Thyroid gland (tissue), 4 donors: Measurements from ENCODE around the gene UCKL1. TPM values are rescaled to one million over a fixed set of nuclear protein-coding genes. Genes with fewer than 3 reads are reported as not detected.

Source experiments
- DNase-seq, 2 donors: peaks; one replicate each; pipeline ENCODE4 v3.0.0-alpha.2; 2019
- H3K27ac ChIP-seq, 3 donors: fragments of 200-600 bp; sonication (generic); 1 replicate in 2 of 3; 2 replicates in 1 of 3; pipeline ENCODE4 v1.5.1; 2016 to 2019; ENCODE audit warnings: mild to moderate bottlenecking in 1 of 3, moderate library complexity in 1 of 3
- H3K27me3 ChIP-seq: fragments of 200-600 bp; sonication (generic); one replicate; pipeline ENCODE4 v1.5.1; 2019
- H3K36me3 ChIP-seq, 2 donors: fragments of 200-600 bp; sonication (generic); one replicate each; pipeline ENCODE4 v1.5.1; 2016 to 2019
- H3K4me1 ChIP-seq, 2 donors: fragments of 200-600 bp; sonication (generic); one replicate each; pipeline ENCODE4 v1.5.1; 2017 to 2019
- H3K4me3 ChIP-seq, 3 donors: fragments of 200-600 bp; sonication (generic); replicated peaks in 1 of 3; 1 replicate in 2 of 3; 2 replicates in 1 of 3; pipeline ENCODE4 v1.5.1; 2016; ENCODE audit warnings: mild to moderate bottlenecking in 1 of 3
- H3K9me3 ChIP-seq: fragments of 200-600 bp; sonication (generic); one replicate; pipeline ENCODE4 v1.5.1; 2017
- CTCF ChIP-seq, 6 experiments: fragments of 200-600 bp in 3 of 6; fragments of 450-650 bp in 3 of 6; sonication (generic) in 3 of 6; IDR thresholded peaks; one replicate each; pipeline ENCODE4 v1.5.1; 2016 to 2019; ENCODE audit warnings: antibody characterized with exemption in 6 of 6, mild to moderate bottlenecking in 2 of 6, inconsistent platforms in 1 of 6, moderate library complexity in 1 of 6
- POLR2A ChIP-seq, 2 donors: fragments of 450-650 bp; IDR thresholded peaks; one replicate each; pipeline ENCODE4 v1.6.1; 2017; ENCODE audit warnings: antibody characterized with exemption in 2 of 2, mild to moderate bottlenecking in 2 of 2, moderate library complexity in 1 of 2
- WGBS, 2 donors: methylation state at CpG; one replicate each; pipeline ENCODE4 v1.1.5; 2017; 5-methylcytosine and 5-hydroxymethylcytosine counted together
- intact Hi-C: fragments of 100-400 bp; cut with DNase I; formaldehyde crosslinking; loops from one replicate; pipeline ENCODE4 v1.15.1; 2023
- total RNA-seq, 4 donors: library from RNA; depleted of rRNA; stranded (reverse); fragments of >200 nt; gene quantifications; one replicate each; pipeline ENCODE4 v1.2.3, GENCODE V29; 2016

UCKL1 gene
- total RNA-seq, 4 donors from 2014 or later, result 21.6 to 44.3 (median 29.3) TPM

- intact Hi-C loops, result no loop called here
- 82 to 96% methylated on average over 9 to 13 of the region's 19 CpGs for WGBS, 2 donors
- no peaks in the 10 kb centered on the region for H3K9me3 ChIP-seq
- H3K4me3 ChIP-seq, result no peak overlapping the region
- peaks cover 0 to 12% of the 10 kb centered on the region in 2 donors for H3K4me1 ChIP-seq
- TF ChIP-seq CTCF (IDR thresholded peaks at IDR 0.05), result no peak
- no peak for TF ChIP-seq POLR2A (IDR thresholded peaks at IDR 0.05)
- no peak for DNase-seq
- H3K27me3 ChIP-seq, result no peaks in the 10 kb centered on the region
- peaks cover 37 to 56% of the 10 kb centered on the region in 2 donors for H3K36me3 ChIP-seq
- peak overlapping the region in 1 of 3 donors; percentile 45 for H3K27ac ChIP-seq
Observed at GRCh38 chr20:63942969-63943807, 13.0 kb downstream of the UCKL1 start.

GRCh38 chr20:63942250-63942951, 13.8 kb downstream of the UCKL1 start:
- intact Hi-C loops, result no loop called here
- TF ChIP-seq CTCF (IDR thresholded peaks at IDR 0.05), result no peak
- no peak for TF ChIP-seq POLR2A (IDR thresholded peaks at IDR 0.05)
- peak overlapping the region in 1 of 3 donors; percentile 45 for H3K27ac ChIP-seq
- H3K4me3 ChIP-seq, result no peak overlapping the region
- 70 to 74% methylated on average over 27 to 30 of the region's 30 CpGs for WGBS, 2 donors
- peaks cover 0 to 4% of the 10 kb centered on the region in 2 donors for H3K4me1 ChIP-seq
- H3K36me3 ChIP-seq, result peaks cover 37 to 56% of the 10 kb centered on the region in 2 donors
- H3K9me3 ChIP-seq, result no peaks in the 10 kb centered on the region
- no peaks in the 10 kb centered on the region for H3K27me3 ChIP-seq
- DNase-seq, result peak in 1 of 2 donors; percentile 24

GRCh38 chr20:63941282-63942081, 14.7 kb downstream of the UCKL1 start:
- TF ChIP-seq POLR2A (IDR thresholded peaks at IDR 0.05), result no peak
- TF ChIP-seq CTCF (IDR thresholded peaks at IDR 0.05), result no peak
- H3K4me1 ChIP-seq, result no peaks in the 10 kb centered on the region
- intact Hi-C loops, result no loop called here
- no peaks in the 10 kb centered on the region for H3K27me3 ChIP-seq
- 71 to 81% methylated on average over 29 to 35 of the region's 39 CpGs for WGBS, 2 donors
- H3K36me3 ChIP-seq, result peaks cover 37 to 56% of the 10 kb centered on the region in 2 donors
- no peaks in the 10 kb centered on the region for H3K9me3 ChIP-seq
- no peak overlapping the region for H3K27ac ChIP-seq
- peak in 1 of 2 donors; percentile 35 for DNase-seq
- no peak overlapping the region for H3K4me3 ChIP-seq

- no peaks in the 10 kb centered on the region for H3K27me3 ChIP-seq
- WGBS, 2 donors, result 91 to 95% methylated on average over 36 to 48 of the region's 58 CpGs
- H3K9me3 ChIP-seq, result no peaks in the 10 kb centered on the region
- no peak overlapping the region for H3K4me3 ChIP-seq
- peaks cover 37 to 53% of the 10 kb centered on the region in 2 donors for H3K36me3 ChIP-seq
- H3K4me1 ChIP-seq, result no peaks in the 10 kb centered on the region
- no peak overlapping the region for H3K27ac ChIP-seq
- intact Hi-C loops, result no loop called here
- no peak for DNase-seq
- TF ChIP-seq POLR2A (IDR thresholded peaks at IDR 0.05) (no peak), CTCF (IDR thresholded peaks at IDR 0.05) (no peak)
Observed at GRCh38 chr20:63940472-63941266, 15.5 kb downstream of the UCKL1 start.
